ENCODE results near the gene NFKB1.

The NFKB1 gene

GRCh38 chr4:102494603-102495002, 6.6 kb upstream of the NFKB1 start:
- no peak for DNase-seq (ENCODE audit: low spot score)

GRCh38 chr4:102497986-102498385, 3.2 kb upstream of the NFKB1 start:
- no peak for DNase-seq (ENCODE audit: low spot score)

DNA sequence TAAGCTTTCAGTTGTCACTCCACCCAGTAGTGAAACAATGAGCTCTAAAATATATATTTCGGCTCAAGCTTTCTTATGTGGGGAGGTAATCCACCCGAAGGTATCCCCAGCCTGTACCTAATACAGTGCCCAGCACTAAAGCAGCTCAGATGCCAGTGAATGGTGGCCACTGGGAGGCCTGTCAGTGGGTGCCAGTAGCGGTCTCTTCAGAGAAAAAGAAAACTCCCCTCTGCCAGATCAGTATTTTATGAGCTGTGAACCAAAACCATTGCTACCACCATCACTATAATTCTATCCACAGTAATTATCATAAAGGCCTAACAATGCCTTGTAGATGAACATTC, 835 bp upstream of the NFKB1 start:
- DNase-seq (ENCODE audit: low spot score): no peak

DNA sequence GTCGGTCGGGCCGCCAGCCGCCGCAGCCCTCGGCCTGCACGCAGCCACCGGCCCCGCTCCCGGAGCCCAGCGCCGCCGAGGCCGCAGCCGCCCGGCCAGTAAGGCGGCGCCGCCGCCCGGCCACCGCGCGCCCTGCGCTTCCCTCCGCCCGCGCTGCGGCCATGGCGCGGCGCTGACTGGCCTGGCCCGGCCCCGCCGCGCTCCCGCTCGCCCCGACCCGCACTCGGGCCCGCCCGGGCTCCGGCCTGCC, 213 bp downstream of the NFKB1 start:
- DNase-seq (ENCODE audit: low spot score): no peak

- DNase-seq (ENCODE audit: low spot score): no peak
Measured at GRCh38 chr4:102502543-102502818, 1.3 kb downstream of the NFKB1 start.

DNA sequence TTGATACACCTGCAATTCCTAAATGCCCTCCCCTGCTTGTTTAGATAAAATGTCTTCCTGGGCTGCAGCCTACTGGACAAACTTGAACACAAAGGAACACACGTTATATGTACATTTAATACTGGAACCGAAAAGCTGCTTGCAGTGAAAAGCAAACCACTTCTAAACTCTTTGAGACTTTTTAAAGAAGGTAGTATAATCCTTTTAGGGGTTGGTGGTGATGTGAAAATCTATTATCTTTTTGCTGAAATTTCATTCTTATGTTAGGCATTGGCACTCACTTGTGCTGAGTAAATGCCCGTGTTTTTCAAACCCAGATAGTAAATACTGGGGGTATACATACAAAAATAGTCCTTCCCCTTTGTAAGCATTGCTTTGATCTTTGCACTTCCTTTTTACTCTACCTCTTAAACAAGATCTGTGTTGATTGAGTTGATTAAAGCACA, 2.2 kb downstream of the NFKB1 start:
- no peak for DNase-seq (ENCODE audit: low spot score)

- DNase-seq (ENCODE audit: low spot score): no peak
Measured at GRCh38 chr4:102503831-102504786, 3.0 kb downstream of the NFKB1 start.

DNA sequence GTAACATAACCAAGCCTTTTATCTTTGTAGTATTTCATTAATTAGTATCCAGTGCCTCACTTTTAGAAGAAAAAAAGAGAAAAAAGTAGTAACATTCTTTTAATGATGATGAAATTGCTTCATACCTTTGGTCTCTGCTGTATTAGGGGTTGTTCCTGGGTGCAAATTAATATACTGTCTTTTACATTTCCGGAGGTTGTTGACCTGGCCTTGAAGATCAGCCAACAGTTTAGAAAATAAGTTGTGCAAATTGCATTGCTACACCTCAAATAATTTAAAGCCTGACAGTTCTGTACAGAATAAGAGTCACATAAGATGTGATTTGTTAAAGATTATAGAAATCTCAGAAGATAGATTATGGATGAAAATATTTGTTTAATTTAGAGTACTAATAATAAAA, 3.8 kb downstream of the NFKB1 start:
- no peak for DNase-seq (ENCODE audit: low spot score)

DNA sequence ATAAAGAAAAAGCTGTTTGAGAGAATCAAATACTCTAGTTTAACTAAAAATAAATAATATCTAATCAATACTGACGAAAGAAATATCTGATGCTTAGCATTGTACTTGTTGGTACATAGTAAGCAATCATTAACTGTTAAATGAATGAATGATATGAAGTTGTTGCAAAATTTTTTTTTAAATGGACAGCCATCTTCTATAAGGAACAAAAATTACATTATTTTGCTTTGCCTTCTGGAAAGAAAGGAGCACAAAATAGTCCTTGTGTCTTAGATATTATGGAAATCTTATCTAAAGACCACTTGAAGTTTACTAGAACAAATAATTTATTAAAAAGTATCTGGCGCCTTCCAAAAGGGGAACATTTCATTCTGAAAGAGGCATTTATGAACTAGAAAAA, 4.5 kb downstream of the NFKB1 start:
- DNase-seq (ENCODE audit: low spot score): no peak

GRCh38 chr4:102506523-102506922, 5.4 kb downstream of the NFKB1 start:
- DNase-seq (ENCODE audit: low spot score): no peak

DNA sequence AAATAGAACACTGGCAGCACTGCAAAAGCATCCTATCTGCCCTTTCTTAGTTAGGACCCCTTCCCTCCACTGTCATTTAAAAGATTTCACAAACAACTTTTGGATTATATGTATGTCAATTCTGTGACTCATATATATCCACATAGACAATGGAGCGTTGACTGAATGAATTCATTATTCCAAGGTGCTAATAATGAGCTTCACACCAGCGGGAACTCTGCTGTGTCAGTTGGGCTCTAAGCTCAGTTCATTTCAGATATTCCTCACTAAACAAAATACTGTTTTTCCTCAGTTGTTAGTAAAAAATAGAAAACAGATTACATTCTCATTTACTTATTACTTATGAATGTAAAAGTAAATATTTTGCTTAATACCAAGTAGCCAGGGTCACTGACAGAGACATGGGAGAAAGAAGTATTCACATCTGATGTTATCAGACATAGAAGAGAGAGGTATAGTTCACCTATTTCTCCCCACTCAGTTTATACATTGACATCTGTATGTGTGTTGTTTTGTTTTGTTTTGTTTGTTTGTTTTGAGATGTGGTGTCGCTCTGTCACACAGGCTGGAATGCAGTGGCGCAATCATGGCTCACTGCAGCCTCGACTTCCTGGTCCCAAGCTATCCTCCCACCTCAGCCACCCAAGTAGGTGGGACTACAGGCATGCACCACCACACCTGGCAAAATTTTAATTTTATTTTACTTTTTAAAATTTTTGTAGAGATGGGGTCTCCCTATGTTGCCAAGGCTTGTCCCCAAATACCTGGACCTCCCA, 10.9 kb downstream of the NFKB1 start:
- no peak for DNase-seq (ENCODE audit: low spot score)

DNA sequence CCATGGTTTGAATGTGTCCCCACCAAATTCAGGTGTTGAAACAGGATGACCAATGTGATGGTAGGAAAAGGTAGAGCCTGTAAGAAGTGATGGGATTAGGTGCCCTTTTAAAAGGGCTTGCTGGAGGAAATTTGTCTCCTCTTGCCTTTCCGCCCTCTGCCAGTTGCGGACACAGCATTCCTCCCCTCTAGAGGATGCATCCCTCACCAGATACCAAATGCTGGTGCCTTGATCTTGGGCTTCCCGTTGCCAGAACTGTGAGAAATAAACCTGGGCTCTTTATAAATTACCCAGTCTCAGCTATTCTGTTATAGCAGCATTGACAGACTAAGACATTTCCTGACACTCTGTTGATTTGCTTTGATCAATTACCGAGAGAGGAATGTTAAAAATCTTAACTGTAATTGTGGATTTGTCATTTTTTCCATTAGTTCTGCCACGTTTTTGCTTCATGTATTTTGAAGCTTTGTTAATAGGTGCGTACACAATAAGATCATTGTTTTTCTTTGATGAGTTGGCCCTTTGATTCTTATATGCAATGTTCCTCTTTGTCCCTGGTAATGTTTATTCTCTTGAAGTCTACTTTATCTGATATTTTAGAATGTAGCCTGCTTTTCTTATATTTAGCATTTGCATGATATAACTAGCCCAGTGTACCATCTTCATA, 13.3 kb downstream of the NFKB1 start:
- DNase-seq (ENCODE audit: low spot score): no peak

GRCh38 chr4:102517753-102518152, 16.6 kb downstream of the NFKB1 start:
- no peak for DNase-seq (ENCODE audit: low spot score)

- no peak for DNase-seq (ENCODE audit: low spot score)
Measured at GRCh38 chr4:102518703-102519131, 17.6 kb downstream of the NFKB1 start.

- DNase-seq (ENCODE audit: low spot score): no peak
Measured at GRCh38 chr4:102519925-102520324, 18.8 kb downstream of the NFKB1 start.

- no peak for DNase-seq (ENCODE audit: low spot score)
Measured at GRCh38 chr4:102521570-102521969, 20.4 kb downstream of the NFKB1 start.

GRCh38 chr4:102522031-102522440, 20.9 kb downstream of the NFKB1 start:
- DNase-seq (ENCODE audit: low spot score): no peak

GRCh38 chr4:102524691-102525090, 23.5 kb downstream of the NFKB1 start:
- no peak for DNase-seq (ENCODE audit: low spot score)

- no peak for DNase-seq (ENCODE audit: low spot score)
Measured at GRCh38 chr4:102525097-102525496, 23.9 kb downstream of the NFKB1 start.

DNA sequence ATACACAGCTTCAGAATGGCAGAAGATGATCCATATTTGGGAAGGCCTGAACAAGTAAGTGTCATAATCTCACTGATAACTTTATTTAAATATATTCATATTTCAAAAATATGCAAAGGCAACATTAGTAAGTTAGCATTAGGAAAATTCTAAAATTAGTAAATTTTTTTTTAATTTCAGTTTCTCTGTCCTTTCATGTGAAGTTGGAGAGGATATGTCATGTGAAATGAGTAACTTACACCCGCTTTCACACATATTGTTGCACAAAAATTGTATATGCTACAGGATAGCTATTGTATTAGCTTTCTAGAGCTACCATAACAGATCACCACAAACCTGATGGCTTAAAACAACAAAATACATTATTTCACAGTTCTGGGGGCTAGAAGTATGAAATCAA, 24.3 kb downstream of the NFKB1 start:
- DNase-seq (ENCODE audit: low spot score): no peak

- DNase-seq (ENCODE audit: low spot score): no peak
Measured at GRCh38 chr4:102526532-102526931, 25.4 kb downstream of the NFKB1 start.

DNA sequence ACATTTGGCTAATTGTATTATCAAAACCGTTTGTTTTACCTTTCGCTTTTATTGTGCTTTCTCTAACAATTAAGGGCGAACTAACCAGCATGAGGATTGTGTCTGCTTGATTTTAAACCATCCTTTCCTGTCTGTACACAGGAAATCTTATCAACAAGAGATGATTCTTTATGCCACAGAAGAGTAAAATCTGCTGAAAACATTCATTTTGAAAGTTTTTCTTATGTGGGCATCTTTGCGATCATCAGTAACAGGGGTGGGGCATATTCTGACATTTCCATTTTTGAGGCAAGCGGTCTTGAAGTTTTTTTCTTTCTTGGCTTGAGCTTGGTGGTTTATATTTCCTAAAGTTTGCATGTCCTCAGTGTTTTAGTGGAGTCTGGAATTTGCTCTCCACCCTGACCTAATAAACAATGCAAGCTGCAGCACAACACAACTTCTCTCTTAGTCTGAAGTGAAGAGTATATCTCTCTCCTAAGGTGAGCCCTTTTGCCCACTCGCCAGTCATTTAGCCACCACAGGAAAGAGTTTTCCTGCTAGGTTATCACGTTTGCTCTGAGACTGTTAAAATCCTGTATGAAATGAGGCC, 26.6 kb downstream of the NFKB1 start:
- no peak for DNase-seq (ENCODE audit: low spot score)

- no peak for DNase-seq (ENCODE audit: low spot score)
Measured at GRCh38 chr4:102529977-102530376, 28.8 kb downstream of the NFKB1 start.
